OCI-LY1 (cell line): ENCODE results near the gene SPATA32.

Experiments used
- CTCF ChIP-seq: fragments of 200-600 bp; sonication (generic), shearing (Covaris generic); IDR thresholded peaks from 2 replicates; pipeline ENCODE4 v1.5.1; 2017; ENCODE audit warnings: mild to moderate bottlenecking, antibody characterized with exemption, low read length, moderate library complexity, mixed read lengths
- EZH2 ChIP-seq: fragments of 200-600 bp; sonication (generic), shearing (Covaris generic); IDR thresholded peaks from 2 replicates; pipeline ENCODE4 v1.8.0; 2017; ENCODE audit warnings: borderline replicate concordance, mixed run types, mild to moderate bottlenecking, antibody characterized with exemption, low read length, moderate library complexity, mixed read lengths

DNA sequence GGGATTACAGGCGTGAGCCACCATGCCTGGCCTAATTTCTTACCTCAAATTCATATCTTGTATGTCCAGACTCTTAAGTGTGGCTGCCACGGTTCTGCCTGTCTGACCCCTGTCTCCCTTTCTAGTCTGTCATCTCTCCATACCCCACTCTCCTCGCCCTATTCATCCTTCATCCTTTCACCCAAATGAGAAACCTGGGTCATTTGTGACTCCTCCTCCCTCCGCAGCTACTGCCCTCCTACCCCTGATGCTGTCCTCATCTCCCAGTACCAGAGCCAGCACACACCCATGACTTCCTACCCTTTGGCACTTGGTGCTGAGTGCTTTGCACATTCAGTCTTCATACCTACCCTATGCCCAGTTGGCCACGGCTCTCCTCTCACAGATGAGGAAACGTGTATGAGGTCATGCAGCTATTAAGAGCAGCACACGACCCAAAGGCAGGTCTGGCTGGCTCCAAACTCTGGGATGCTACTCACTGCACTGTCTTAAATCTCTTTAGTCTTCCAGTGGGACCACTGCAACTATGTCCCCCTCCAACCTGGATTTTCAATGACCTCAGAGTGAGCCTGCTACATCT lies 1.6 kb downstream of the SPATA32 start:
- TF ChIP-seq CTCF: no peak
- no peak for TF ChIP-seq EZH2
